ENCODE measurements around the gene TRMT112. TPM values are rescaled to one million over a fixed set of nuclear protein-coding genes. Genes with fewer than 3 reads are reported as not detected.

The TRMT112 gene
- total and polyA plus RNA-seq, 2 experiments from 2014 or later = 210 to 292 TPM

DNA sequence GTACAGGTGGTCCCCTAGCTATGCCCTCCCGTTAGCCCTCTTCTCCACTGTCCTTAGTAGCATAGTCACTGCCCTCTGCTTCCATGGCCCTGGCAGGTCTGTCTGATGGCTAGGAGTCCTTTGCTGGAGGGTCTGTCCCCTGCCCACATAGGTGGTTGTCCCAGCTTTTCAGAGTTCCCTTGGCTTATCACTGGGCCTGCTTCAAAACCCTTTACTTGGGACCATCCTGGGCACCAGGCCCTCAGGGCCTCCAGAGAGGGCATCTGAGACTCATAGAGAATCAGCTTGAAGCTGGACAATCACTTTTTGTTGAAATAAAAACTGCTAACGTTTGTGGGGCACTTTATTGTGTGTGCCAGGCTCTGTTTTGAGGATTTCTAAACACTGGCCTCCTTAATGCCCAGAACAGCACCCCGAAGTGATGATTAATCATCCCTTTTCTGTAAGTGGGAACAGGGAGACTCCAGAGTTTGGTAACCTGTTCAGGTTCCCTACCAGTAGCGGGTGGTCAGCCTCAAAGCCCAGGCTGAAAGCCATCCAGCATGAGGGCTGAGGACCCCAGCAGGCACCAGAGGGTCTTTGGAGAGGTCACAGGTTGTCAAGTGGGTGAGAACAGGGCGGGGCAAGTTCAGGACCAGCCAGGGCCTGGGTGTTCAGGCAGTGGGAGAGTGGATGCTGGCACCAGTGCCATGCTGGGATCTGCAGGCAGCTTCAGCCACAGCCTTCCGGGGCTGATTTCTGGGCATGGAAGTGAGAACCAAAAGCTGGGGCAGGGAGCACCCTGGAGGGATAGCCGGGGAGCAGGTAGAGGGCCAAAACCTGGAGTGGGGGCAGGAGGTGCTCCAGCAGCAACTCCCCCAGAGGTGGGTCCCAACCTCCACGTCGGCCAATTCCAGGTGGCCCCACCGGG lies 26.8 kb downstream of the TRMT112 start:
- Histone ChIP-seq H3K4me2 (peak overlapping the region; percentile 89), H3K9me3 (ENCODE audit: low read depth) (no peaks in the 10 kb centered on the region), H3K27ac (no peak overlapping the region), H3K27me3 (peaks cover 59% of the 10 kb centered on the region), H3K4me1 (ENCODE audit: insufficient read depth) (peaks cover 10% of the 10 kb centered on the region), H4K20me1 (ENCODE audit: insufficient read depth, poor library complexity, severe bottlenecking) (no peaks in the 10 kb centered on the region), H2AFZ (no peak overlapping the region), H3K4me3 (no peak overlapping the region), H3K9me2 (replicated peaks; ENCODE audit: insufficient read depth) (no peaks in the 10 kb centered on the region), H3K79me2 (no peaks in the 10 kb centered on the region), H3K36me3 (replicated peaks; ENCODE audit: insufficient read depth, low read depth) (no peaks in the 10 kb centered on the region)
- no peak for DNase-seq (ENCODE audit: low spot score)
- no peak for TF ChIP-seq CTCF (IDR thresholded peaks at IDR 0.05; ENCODE audit: poor library complexity)
- no peak for TF ChIP-seq EZH2 (IDR thresholded peaks at IDR 0.05; ENCODE audit: borderline replicate concordance)
- TF ChIP-seq EZH2phosphoT487 (IDR thresholded peaks at IDR 0.05; ENCODE audit: low read depth, severe bottlenecking, unreplicated experiment) = no peak
- 47% methylated on average over 10 of the region's 10 CpGs for WGBS (ENCODE audit: low lambda C conversion rate, missing lambda C conversion rate)

GRCh38 chr11:64289002-64289564 lies 28.3 kb downstream of the TRMT112 start:
- Histone ChIP-seq H3K4me1 (ENCODE audit: insufficient read depth) (peaks cover 10% of the 10 kb centered on the region), H3K4me2 (no peak overlapping the region), H3K27me3 (peaks cover 46% of the 10 kb centered on the region), H2AFZ (no peak overlapping the region), H3K36me3 (replicated peaks; ENCODE audit: insufficient read depth, low read depth) (no peaks in the 10 kb centered on the region), H3K9me3 (ENCODE audit: low read depth) (no peaks in the 10 kb centered on the region), H3K9me2 (replicated peaks; ENCODE audit: insufficient read depth) (no peaks in the 10 kb centered on the region), H3K4me3 (no peak overlapping the region), H3K79me2 (no peaks in the 10 kb centered on the region), H3K27ac (no peak overlapping the region), H4K20me1 (ENCODE audit: insufficient read depth, poor library complexity, severe bottlenecking) (no peaks in the 10 kb centered on the region)
- DNase-seq (ENCODE audit: low spot score) = no peak
- TF ChIP-seq EZH2phosphoT487 (IDR thresholded peaks at IDR 0.05; ENCODE audit: low read depth, severe bottlenecking, unreplicated experiment) = no peak
- TF ChIP-seq EZH2 (IDR thresholded peaks at IDR 0.05; ENCODE audit: borderline replicate concordance) = no peak
- TF ChIP-seq CTCF (IDR thresholded peaks at IDR 0.05; ENCODE audit: poor library complexity) = no peak
- 89% methylated on average over 12 of the region's 13 CpGs for WGBS (ENCODE audit: low lambda C conversion rate, missing lambda C conversion rate)

GRCh38 chr11:64288353-64288750 lies 29.0 kb downstream of the TRMT112 start:
- Histone ChIP-seq H3K9me2 (replicated peaks; ENCODE audit: insufficient read depth) (no peaks in the 10 kb centered on the region), H4K20me1 (ENCODE audit: insufficient read depth, poor library complexity, severe bottlenecking) (no peaks in the 10 kb centered on the region), H3K4me2 (no peak overlapping the region), H3K27ac (no peak overlapping the region), H3K4me1 (ENCODE audit: insufficient read depth) (peaks cover 16% of the 10 kb centered on the region), H2AFZ (no peak overlapping the region), H3K27me3 (peaks cover 38% of the 10 kb centered on the region), H3K36me3 (replicated peaks; ENCODE audit: insufficient read depth, low read depth) (no peaks in the 10 kb centered on the region), H3K4me3 (no peak overlapping the region), H3K9me3 (ENCODE audit: low read depth) (no peaks in the 10 kb centered on the region), H3K79me2 (peaks cover 7% of the 10 kb centered on the region)
- DNase-seq (ENCODE audit: low spot score) = no peak
- TF ChIP-seq EZH2phosphoT487 (IDR thresholded peaks at IDR 0.05; ENCODE audit: low read depth, severe bottlenecking, unreplicated experiment) (no peak), EZH2 (IDR thresholded peaks at IDR 0.05; ENCODE audit: borderline replicate concordance) (no peak), CTCF (IDR thresholded peaks at IDR 0.05; ENCODE audit: poor library complexity) (no peak)
- WGBS (ENCODE audit: low lambda C conversion rate, missing lambda C conversion rate) = 93% methylated on average over 5 of the region's 9 CpGs
